Left ventricle myocardium superior (tissue), 1 donor: ENCODE data around the gene CSNK2A2. TPM values are rescaled to one million over a fixed set of nuclear protein-coding genes. Genes with fewer than 3 reads are reported as not detected.

ENCODE experiments used
- ATAC-seq: fragments of 200-7000 bp; cut with Tn5 transposase; one replicate; pipeline ENCODE4 v1.9.1; 2020; ENCODE audit warnings: mild to moderate bottlenecking, moderate library complexity
- DNase-seq: peaks from one replicate; pipeline ENCODE4 v3.0.0-alpha.2; 2020
- intact Hi-C: fragments of 100-400 bp; cut with micrococcal nuclease; formaldehyde crosslinking; loops from one replicate; pipeline ENCODE4 v1.11.0; 2022
- total RNA-seq: library from RNA; stranded (reverse); fragmentation: NEBNext Ultra II Directional; extraction: Animal tissue kit (Norgen Biotek cat#: 25700); gene quantifications from one replicate; pipeline ENCODE4 v1.2.1, GENCODE V29; 2021
- donor health status: DM: no; HTN: yes; CAD: no; lungs with severe emphysema.

Gene CSNK2A2
- total RNA-seq, 1 donor from 2014 or later: 35.5 TPM

DNA sequence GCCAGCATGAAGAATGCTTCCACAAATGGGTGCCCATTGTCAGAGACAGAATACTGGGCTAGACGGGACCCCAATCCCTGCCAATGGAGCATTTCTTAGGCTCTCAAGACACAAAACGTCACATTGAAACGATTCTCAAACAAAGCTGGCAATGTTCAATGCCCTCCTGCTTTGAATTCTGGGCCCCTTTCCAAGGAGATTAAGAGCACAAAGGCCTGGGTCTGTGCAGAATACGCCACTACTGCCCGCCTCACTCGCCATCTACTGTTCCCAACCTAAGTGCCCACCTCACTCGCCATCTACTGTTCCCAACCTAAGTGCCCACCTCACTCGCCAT is 78.4 kb downstream of the CSNK2A2 start:
- intact Hi-C loops: no loop called here
- peak; percentile 44 for ATAC-seq

DNA sequence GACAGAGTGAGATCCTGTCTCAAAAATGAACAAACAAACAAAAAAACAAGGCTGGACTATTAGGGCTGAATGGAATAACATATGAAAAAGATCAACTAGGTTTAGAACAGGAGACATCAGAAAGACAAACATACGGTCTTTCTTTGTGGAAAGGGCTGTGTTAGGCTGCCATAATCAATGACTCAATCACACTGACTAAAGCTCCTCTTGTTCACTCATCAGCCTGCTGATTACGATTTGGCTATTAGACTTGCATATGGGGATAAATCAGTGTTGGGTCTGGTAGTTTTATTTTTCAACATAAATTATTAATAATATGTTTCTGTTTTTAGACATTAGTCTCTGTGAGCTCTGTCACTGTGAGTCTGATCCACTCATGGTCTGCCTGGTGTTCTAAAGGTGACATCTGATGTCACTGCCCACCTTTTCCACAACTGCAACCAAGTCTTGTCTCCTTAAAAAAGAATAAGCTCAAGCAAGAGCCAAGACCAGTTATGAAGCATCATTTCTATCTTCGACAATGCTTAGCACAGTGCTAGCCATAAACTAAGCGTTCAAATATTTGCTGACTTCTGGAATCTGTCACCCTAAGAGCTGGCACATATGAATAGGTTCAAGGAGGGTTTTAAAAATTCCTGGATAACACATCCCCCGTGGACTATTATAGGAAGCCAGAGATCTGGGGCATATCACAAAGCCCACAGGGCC is 79.0 kb downstream of the CSNK2A2 start:
- ATAC-seq (peak; percentile 77), DNase-seq (no peak)
- intact Hi-C loops: no loop called here

More for the DNA sequence above, 78.4 kb downstream of the CSNK2A2 start:
- DNase-seq: no peak

GRCh38 chr16:58116529-58116928 is 81.4 kb downstream of the CSNK2A2 start:
- no peak for DNase-seq
- intact Hi-C loops: no loop called here
- ATAC-seq: no peak

DNA sequence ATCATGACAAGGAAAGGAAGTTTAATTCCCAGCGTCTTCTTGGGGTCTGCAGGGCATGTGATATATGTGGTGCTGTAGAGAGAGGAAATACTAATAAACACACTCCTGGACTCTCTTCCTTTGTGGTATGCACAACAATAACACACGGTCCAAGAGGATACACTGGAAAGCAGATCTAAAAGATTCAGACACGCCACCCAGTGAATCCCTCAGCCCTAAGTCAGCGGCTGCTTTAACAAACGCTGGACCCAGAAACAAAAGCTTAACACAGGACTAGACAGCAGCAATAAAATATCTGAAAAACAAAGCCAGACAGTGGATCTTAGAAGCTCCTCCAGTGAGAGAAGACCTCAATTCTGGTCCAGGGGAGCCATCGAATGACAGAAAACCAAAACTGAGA is 81.8 kb downstream of the CSNK2A2 start:
- intact Hi-C loops: no loop called here
- ATAC-seq (no peak), DNase-seq (no peak)

GRCh38 chr16:58114827-58115825 is 82.8 kb downstream of the CSNK2A2 start:
- no peak for DNase-seq
- ATAC-seq: peak; percentile 36
- intact Hi-C loops: no loop called here

DNA sequence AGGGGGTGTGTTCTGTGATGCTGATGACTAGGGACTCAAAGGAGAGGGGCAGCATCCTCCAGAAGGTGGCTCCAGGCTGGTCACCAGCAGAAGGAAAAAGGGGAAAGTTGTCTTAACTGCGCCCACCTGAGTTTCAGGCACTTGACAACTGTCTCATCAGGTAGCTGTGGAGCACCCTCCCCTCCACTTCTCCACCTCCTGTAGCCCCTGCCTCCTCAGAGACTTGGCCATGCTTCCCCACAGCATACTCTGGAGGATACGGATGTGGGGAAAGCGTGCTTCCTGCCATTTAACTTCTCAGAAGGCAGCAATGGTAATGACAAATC is 86.6 kb downstream of the CSNK2A2 start:
- intact Hi-C loops: no loop called here
- DNase-seq (no peak), ATAC-seq (no peak)

DNA sequence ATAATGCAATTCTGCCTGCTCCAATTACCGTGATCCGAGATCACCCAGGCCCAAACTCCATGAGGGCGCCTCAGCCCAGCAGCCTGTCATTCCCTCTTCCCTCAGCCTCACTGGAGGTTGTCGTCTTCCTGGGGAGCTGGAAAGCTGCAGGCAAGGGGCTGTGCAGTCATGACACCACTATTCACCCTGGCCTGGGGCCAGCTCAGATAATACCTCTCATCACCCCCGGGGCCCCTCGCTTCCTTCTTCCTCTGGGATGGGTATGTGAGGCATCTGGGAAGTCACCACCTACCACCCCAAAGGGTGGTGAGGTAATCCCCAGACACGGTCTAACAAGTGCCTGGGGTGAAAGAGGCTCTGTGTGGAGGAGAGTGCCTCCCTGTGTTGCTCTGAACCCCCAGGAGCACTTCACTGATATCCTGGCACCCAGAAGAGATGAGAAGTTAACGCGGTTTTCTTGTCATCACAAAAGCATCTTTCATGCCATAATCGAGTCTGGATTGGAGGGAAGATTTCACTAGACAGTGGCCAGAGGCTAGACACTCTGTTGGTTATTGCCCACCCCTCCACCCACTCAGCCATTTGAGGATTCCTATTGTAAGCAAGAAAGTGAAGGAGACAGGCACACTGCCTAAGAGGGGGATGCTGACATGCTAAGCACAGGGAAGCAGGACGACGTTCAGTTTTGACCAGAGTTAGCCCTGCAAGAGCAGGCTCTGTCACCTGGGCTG is 87.2 kb downstream of the CSNK2A2 start:
- ATAC-seq: no peak
- intact Hi-C loops: no loop called here
- DNase-seq: no peak

- intact Hi-C loops: no loop called here
- ATAC-seq (no peak), DNase-seq (no peak)
These were observed 88.0 kb downstream of the CSNK2A2 start for GRCh38 chr16:58109881-58110280.

DNA sequence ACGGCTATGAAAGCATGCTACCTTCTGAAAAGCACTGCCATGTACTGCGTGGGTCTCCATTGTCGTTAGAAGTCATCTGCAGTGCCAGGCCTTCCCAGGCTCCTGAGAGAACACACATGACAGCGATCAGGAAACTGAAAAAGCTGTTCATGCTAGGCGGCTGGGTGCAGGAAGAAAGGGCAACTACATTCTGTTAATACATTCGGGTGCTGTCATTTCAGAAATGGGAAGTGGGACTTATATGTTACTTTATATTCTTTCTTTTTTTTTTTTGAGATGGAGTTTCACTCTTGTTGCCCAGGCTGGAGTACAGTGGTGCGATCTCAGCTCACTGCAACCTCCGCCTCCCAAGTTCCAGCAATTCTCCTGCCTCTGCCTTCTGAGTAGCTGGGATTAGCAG is 88.6 kb downstream of the CSNK2A2 start:
- intact Hi-C loops: no loop called here
- no peak for ATAC-seq
- no peak for DNase-seq

Other genes starting within 250 kb of the CSNK2A2 start
- not detected for gene CNGB1, start 227.0 kb downstream of the CSNK2A2 start, total RNA-seq
- 9.2 TPM for gene ZNF319, start 197.4 kb downstream of the CSNK2A2 start, total RNA-seq
- 28.3 TPM for gene USB1, start 196.7 kb downstream of the CSNK2A2 start, total RNA-seq
- gene MMP15, start 172.4 kb downstream of the CSNK2A2 start, total RNA-seq: 62.2 TPM
- gene CFAP20, start 68.7 kb downstream of the CSNK2A2 start, total RNA-seq: 37.2 TPM
- not detected for gene PRSS54, start 96.9 kb upstream of the CSNK2A2 start, total RNA-seq
- 6.5 TPM for gene GINS3, start 194.4 kb upstream of the CSNK2A2 start, total RNA-seq